Panc1 (cell line): ENCODE results near the gene TXNL1. TPM values are rescaled to one million over a fixed set of nuclear protein-coding genes. Genes with fewer than 3 reads are reported as not detected.

ENCODE experiments used
- ATAC-seq: fragments of 200-7000 bp; cut with Tn5 transposase; 2 replicates; pipeline ENCODE4 v1.9.1; 2020; ENCODE audit warnings: mild to moderate bottlenecking, moderate library complexity
- BruUV-seq: library from RNA; stranded (reverse); fragments of 400-500 nt; replicated peaks from 2 replicates; lab custom pipeline; 2021; lab: Mats Ljungman, UMichigan
- CTCF ChIA-PET: fragments of 300-600 bp; sonication (Branson Sonifier 250); formaldehyde crosslinking; loops from one replicate; lab custom pipeline; 2022; ENCODE audit warnings: antibody characterized with exemption; lab: Charles Lee
- POLR2A ChIA-PET: fragments of 300-600 bp; sonication (Branson Sonifier 250); formaldehyde crosslinking; loops from one replicate; lab custom pipeline; 2022; ENCODE audit warnings: antibody characterized with exemption; lab: Charles Lee
- DNase-seq: peaks from one replicate; pipeline ENCODE4 v3.0.0-alpha.2; 2010; ENCODE audit warnings: low read depth, low spot score
- H3K27ac ChIP-seq: 2 replicates; pipeline ENCODE4 v1.5.1; 2011; ENCODE audit warnings: mild to moderate bottlenecking, low read length, inconsistent platforms
- H3K27me3 ChIP-seq: fragments of 200-500 bp; sonication (Bioruptor generic); 2 replicates; pipeline ENCODE4 v1.6.0; 2014; ENCODE audit warnings: low read length, inconsistent platforms; ENCODE audit not compliant: control insufficient read depth, insufficient read depth
- H3K36me3 ChIP-seq: fragments of 200-500 bp; sonication (Bioruptor generic); 2 replicates; pipeline ENCODE4 v1.5.1; 2014; ENCODE audit warnings: inconsistent platforms, mild to moderate bottlenecking, low read length, moderate library complexity; ENCODE audit not compliant: control insufficient read depth, insufficient read depth
- H3K4me1 ChIP-seq: 2 replicates; pipeline ENCODE4 v1.5.1; 2011; ENCODE audit warnings: inconsistent platforms, mild to moderate bottlenecking, low read length, moderate library complexity; ENCODE audit not compliant: control insufficient read depth, insufficient read depth
- H3K4me3 ChIP-seq, 2 experiments: 2 replicates each; pipeline ENCODE4 v1.5.1; 2011 to 2012; ENCODE audit warnings: low read depth in 2 of 2, low read length in 2 of 2, mild to moderate bottlenecking in 2 of 2, inconsistent platforms in 1 of 2, moderate library complexity in 1 of 2
- H3K9me3 ChIP-seq: fragments of 200-500 bp; sonication (Bioruptor generic); 2 replicates; pipeline ENCODE4 v1.5.1; 2014; ENCODE audit warnings: low read depth, mild to moderate bottlenecking, inconsistent platforms, low read length, moderate library complexity; ENCODE audit not compliant: control insufficient read depth, insufficient read depth
- POLR2AphosphoS5 ChIP-seq: IDR thresholded peaks from 2 replicates; pipeline ENCODE4 v1.6.1; 2012; ENCODE audit warnings: mild to moderate bottlenecking, low read depth, low read length, moderate library complexity
- SIN3A ChIP-seq: IDR thresholded peaks from 2 replicates; pipeline ENCODE4 v1.6.1; 2012; ENCODE audit warnings: low read depth, mild to moderate bottlenecking, low read length, moderate library complexity, borderline replicate concordance; ENCODE audit not compliant: insufficient read depth
- TCF7L2 ChIP-seq: IDR thresholded peaks from 2 replicates; pipeline ENCODE4 v1.6.1; 2011; ENCODE audit warnings: mild to moderate bottlenecking, low read depth, low read length, inconsistent platforms
- in situ Hi-C: cut with HindIII; loops from 2 replicates; pipeline ENCODE4 v1.10.0; 2016; ENCODE audit warnings: low sequenced_read_pairs, low pct_unique_long_range_greater_than_20kb
- intact Hi-C: fragments of 100-400 bp; cut with micrococcal nuclease; formaldehyde crosslinking; loops from one replicate; pipeline ENCODE4 v1.10.0; 2022; ENCODE audit not compliant: unreplicated experiment
- total RNA-seq: library from RNA; stranded (reverse); gene quantifications from one replicate; pipeline ENCODE4 v1.2.1, GENCODE V29; 2021; ENCODE audit not compliant: unreplicated experiment
- TF ChIP-seq, protein P1 (sequence below), 2 experiments: IDR thresholded peaks; 2 replicates each; pipeline ENCODE4 v1.6.1; 2011 to 2012; ENCODE audit warnings: low read depth in 2 of 2, control low read depth in 1 of 2, low read length in 1 of 2, mild to moderate bottlenecking in 1 of 2, moderate library complexity in 1 of 2; ENCODE audit not compliant: insufficient read depth in 1 of 2
- TF ChIP-seq, protein P2 (sequence below): fragments of 450-650 bp; IDR thresholded peaks from 2 replicates; pipeline ENCODE4 v1.5.1; 2017; ENCODE audit warnings: mild to moderate bottlenecking

TXNL1 gene
- total RNA-seq, 1 experiment from 2014 or later, result 58.3 TPM

DNA sequence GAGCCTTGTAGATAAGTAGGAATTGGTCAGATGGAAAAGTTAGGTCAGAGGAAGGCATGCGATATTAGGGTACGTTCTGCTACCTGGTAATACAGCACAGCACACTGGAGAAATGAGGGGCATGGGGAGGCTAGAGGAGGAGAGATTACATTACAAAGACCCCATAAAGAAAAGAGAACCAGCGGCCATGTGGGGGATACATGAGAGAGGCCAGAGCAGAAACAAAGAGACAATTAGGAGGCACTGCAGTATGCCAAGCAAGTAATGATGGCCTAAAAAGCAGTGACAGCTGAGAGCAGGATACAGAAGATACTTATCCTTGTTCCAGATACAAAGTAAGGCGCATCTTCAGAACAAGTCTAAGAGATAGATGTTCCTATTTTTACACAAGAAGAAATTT, 40.0 kb downstream of the TXNL1 start:
- DNase-seq (no peak), ATAC-seq (no peak)
- BruUV-seq, result no TSS peak
- Histone ChIP-seq H3K36me3 (peaks cover 5% of the 10 kb centered on the region; the same call in 1 of the 2 replicates), H3K4me3 (no peak overlapping the region), H3K27me3 (no peaks in the 10 kb centered on the region), H3K9me3 (no peaks in the 10 kb centered on the region), H3K27ac (no peak overlapping the region), H3K4me1 (no peaks in the 10 kb centered on the region)
- TF ChIP-seq SIN3A (no peak), POLR2AphosphoS5 (no peak), TCF7L2 (no peak)
- TF ChIP-seq, protein P1, sequence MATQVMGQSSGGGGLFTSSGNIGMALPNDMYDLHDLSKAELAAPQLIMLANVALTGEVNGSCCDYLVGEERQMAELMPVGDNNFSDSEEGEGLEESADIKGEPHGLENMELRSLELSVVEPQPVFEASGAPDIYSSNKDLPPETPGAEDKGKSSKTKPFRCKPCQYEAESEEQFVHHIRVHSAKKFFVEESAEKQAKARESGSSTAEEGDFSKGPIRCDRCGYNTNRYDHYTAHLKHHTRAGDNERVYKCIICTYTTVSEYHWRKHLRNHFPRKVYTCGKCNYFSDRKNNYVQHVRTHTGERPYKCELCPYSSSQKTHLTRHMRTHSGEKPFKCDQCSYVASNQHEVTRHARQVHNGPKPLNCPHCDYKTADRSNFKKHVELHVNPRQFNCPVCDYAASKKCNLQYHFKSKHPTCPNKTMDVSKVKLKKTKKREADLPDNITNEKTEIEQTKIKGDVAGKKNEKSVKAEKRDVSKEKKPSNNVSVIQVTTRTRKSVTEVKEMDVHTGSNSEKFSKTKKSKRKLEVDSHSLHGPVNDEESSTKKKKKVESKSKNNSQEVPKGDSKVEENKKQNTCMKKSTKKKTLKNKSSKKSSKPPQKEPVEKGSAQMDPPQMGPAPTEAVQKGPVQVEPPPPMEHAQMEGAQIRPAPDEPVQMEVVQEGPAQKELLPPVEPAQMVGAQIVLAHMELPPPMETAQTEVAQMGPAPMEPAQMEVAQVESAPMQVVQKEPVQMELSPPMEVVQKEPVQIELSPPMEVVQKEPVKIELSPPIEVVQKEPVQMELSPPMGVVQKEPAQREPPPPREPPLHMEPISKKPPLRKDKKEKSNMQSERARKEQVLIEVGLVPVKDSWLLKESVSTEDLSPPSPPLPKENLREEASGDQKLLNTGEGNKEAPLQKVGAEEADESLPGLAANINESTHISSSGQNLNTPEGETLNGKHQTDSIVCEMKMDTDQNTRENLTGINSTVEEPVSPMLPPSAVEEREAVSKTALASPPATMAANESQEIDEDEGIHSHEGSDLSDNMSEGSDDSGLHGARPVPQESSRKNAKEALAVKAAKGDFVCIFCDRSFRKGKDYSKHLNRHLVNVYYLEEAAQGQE (IDR thresholded peaks at IDR 0.05; ENCODE audit: insufficient read depth in 1 of 2, low read depth in 2 of 2, low read length in 1 of 2), result no peak
- TF ChIP-seq, protein P2, sequence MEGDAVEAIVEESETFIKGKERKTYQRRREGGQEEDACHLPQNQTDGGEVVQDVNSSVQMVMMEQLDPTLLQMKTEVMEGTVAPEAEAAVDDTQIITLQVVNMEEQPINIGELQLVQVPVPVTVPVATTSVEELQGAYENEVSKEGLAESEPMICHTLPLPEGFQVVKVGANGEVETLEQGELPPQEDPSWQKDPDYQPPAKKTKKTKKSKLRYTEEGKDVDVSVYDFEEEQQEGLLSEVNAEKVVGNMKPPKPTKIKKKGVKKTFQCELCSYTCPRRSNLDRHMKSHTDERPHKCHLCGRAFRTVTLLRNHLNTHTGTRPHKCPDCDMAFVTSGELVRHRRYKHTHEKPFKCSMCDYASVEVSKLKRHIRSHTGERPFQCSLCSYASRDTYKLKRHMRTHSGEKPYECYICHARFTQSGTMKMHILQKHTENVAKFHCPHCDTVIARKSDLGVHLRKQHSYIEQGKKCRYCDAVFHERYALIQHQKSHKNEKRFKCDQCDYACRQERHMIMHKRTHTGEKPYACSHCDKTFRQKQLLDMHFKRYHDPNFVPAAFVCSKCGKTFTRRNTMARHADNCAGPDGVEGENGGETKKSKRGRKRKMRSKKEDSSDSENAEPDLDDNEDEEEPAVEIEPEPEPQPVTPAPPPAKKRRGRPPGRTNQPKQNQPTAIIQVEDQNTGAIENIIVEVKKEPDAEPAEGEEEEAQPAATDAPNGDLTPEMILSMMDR, result no peak
- in situ Hi-C loops (no loop called here), intact Hi-C loops (no loop called here)
- ChIA-PET POLR2A (no interaction called here), CTCF (no interaction called here)

DNA sequence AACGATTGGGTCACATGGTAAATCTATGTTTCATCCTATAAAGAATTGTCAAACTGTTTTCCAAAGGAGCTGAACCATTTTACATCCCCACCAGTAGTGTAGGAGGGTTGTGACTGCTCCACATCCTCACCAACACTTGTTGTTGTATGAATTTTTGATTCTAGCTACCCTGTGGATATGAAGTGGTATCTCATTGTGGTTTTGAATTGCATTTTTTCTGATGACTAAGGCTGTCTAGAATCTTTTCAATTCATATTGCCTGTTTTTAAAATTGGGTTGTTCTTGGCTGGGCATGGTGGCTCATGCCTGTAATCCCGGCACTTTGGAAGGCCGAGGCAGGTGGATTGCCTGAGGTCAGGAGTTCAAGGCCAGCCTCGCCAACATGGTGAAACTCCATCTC, 44.5 kb downstream of the TXNL1 start:
- in situ Hi-C loops, result no loop called here
- H3K27me3 ChIP-seq, result no peaks in the 10 kb centered on the region
- POLR2A ChIA-PET, result no interaction called here
- DNase-seq (no peak), ATAC-seq (no peak)
- H3K4me1 ChIP-seq, result no peaks in the 10 kb centered on the region
- H3K9me3 ChIP-seq, result no peaks in the 10 kb centered on the region
- no peak overlapping the region for H3K4me3 ChIP-seq
- CTCF ChIA-PET, result no interaction called here
- intact Hi-C loops, result no loop called here
- TF ChIP-seq POLR2AphosphoS5 (no peak), TCF7L2 (no peak), SIN3A (no peak)
- TF ChIP-seq, protein P1 (IDR thresholded peaks at IDR 0.05; ENCODE audit: insufficient read depth in 1 of 2, low read depth in 2 of 2, low read length in 1 of 2), result no peak
- TF ChIP-seq, protein P2, result no peak
- H3K36me3 ChIP-seq, result no peaks in the 10 kb centered on the region
- H3K27ac ChIP-seq, result no peak overlapping the region
- no TSS peak for BruUV-seq
